Stimulated activated CD8-positive, alpha-beta memory T cell treated with anti-CD3 and anti-CD28 coated beads, Interleukin-15, amount 100 ng/mL, for 4 hours (primary cell): ENCODE data around the gene MAP4K4.

Source experiments
- DNase-seq, 2 donors: peaks; one replicate each; pipeline ENCODE4 v3.0.0-alpha.2; 2020; ENCODE audit warnings: low read depth in 2 of 2

Gene MAP4K4

DNA sequence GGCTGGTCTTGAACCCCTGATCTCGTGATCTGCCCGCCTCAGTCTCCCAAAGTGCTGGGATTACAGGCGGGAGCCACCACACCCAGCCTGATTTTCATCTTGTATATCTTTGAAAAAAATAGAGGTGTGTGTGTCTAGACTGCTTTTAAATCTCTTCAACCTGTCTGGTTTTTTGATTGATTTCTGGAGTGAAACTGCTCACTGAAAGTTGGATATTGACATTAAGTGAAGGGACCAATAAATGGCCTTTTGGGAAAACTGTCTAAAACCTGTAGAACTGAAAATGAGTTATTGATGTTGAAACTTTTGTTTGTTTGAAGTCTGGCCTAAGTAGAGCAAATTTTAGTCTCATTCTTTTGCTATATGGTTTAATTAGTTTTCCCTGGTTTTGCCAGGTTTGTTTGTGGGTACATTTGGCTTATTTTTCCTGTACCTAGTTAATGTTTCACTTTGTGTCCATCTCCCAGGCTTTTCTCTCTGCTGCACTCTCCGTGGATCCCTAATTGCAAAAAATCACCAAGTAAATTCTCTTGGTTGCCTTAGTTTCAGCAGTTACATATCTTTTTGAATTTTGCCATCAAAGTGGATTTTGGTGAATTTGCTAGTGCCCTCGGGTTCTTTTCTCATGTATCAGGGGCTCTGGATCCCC lies 144.3 kb downstream of the MAP4K4 start:
- no peak for DNase-seq

DNA sequence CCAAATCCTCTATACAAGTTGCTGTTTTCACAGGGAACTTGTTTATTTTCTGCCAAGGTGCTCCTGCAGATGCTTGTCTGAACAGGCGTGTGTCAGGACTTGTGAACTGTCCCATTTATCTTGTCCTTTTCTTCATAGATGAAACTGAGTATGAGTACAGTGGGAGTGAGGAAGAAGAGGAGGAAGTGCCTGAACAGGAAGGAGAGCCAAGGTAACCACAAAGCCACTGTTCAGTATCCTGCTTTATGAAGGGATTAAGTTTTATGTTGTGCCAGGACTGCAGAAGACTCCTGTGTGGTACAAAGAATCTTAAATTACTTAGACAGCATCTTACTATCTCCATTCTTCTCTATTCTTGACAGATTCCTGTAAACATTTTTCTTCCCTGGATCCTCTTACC lies 145.0 kb downstream of the MAP4K4 start:
- DNase-seq: no peak

DNA sequence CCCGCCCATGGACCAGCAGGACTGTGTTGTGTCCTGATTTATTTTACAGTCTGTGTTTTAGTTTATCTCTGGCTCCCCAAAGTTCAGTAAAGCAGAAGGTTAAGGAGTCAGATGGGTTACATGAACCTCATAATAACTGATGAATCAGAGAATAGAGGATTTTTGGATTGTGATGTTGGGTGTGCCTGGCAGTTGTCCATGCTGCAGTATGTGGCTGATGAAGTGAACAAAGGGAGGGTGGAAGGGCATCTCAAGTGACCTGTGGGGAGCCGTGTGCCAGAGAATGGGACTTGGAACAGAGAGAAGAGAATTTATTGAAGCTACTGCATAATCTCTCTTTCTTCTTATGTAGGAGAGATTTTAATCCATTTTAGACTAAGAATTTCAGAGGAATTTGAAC lies 145.5 kb downstream of the MAP4K4 start:
- DNase-seq: no peak

DNA sequence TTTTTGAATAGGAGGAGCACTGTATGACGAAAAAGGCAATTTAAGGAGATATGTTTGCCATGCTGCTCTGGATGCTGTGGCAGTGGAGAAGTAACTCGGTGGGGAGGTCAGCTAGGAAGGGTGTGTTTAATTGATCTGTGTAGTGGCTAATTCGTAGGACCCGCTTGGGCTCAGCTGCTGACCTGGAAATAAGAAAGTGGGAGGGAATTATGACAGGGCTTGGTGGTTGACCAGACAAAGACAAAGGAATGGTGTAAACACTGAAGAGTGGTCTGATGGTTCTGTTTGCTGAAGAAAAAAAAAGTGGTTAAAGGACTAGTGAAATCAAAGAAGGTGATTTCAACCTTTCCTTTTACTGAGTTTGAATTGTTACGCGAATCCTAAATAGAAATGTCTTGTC lies 146.0 kb downstream of the MAP4K4 start:
- DNase-seq: no peak

DNA sequence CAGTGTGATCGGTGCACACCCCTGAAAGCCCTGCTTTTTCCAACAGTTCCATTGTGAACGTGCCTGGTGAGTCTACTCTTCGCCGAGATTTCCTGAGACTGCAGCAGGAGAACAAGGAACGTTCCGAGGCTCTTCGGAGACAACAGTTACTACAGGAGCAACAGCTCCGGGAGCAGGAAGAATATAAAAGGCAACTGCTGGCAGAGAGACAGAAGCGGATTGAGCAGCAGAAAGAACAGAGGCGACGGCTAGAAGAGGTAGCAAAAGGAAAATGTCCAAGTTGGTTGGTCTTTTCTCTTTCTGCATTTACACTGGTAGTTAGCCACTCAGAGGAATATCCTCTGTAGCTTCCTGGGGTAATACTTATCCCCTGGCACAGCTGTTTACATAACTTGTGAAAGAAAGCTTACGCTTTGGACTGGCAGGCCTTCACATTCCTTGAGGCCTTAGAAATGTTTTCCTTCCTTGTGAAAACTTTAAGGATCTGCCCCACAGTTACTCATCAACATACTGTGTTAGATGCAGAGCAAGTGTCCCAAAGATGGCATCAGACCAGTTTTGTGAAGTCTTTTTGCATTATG lies 146.6 kb downstream of the MAP4K4 start:
- no peak for DNase-seq

DNA sequence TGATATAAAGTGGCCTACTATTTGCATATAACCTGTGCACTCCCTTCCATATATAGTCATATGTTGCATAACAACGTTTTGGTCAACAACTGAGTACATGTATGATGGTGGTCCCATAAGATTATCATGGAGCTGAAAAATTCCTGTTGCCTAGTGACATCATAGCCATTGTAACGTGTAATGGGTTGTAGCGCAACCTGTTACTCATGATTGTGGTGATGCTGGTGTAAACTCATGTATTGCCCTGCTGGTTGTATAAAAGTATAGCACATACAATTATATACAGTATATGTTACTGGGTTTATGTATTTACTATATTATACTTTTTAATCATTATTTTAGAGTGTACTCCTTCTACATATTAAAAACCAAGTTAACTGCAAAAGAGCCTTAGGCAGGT lies 149.5 kb downstream of the MAP4K4 start:
- DNase-seq: no peak

DNA sequence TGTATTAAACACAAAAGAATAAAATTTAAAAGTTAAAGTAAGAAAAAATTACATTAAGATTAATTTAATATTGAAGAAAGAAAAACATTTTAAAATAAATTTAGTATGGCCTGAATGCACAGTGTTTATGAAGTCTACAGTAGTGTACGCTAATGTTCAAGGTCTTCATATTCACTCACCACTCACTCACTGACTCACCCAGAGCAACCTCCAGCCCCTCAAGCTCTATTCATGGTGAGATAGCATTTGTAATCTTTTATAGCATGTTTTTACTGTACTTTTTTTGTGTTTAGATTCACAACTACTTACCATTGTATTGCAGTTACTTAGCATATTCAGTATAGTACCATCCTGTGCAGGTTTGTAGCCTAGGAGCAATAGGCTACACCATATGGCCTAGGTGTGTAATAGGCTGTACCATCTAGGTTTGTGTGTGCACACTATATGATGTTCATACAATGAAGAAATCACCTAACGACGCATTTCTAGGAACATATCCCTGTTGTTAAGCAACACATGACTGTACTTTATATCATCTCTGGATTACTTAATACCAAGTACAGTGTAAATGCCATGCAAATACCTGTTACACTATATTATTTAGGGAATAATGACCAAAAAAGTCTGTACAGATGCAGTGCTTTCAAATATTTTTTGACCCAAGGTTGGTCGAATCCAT lies 150.3 kb downstream of the MAP4K4 start:
- DNase-seq: no peak

DNA sequence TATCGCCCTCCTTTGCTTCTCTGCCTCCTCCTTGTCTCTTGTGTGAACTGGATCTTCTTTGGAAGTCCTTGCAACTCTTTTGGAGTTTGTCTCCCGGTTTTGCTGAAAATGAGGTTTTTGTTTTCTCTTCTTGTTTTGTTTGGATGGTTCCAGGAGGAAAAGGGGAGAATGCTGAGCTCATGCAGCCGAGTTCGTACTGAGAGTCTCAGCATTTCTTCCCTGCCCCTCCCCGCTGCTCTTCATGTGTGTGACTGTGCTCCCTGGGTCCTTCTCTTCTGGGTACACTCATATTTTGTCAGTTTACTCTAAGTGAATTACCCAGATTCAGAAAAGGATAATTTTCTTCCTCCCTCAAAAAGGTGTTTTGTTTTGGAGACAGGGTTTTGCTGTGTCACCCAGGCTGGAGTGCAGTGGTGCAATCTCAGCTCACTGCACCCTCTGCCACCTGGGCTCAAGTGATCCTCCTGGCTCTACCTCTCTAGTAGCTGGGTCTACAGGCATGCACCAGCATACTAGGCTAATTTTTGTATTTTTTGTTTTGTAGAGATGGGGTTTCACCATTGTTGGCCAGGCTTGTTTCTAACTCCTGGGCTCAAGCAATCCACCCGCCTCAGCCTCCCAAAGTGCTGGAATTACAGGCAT lies 151.4 kb downstream of the MAP4K4 start:
- DNase-seq: no peak

DNA sequence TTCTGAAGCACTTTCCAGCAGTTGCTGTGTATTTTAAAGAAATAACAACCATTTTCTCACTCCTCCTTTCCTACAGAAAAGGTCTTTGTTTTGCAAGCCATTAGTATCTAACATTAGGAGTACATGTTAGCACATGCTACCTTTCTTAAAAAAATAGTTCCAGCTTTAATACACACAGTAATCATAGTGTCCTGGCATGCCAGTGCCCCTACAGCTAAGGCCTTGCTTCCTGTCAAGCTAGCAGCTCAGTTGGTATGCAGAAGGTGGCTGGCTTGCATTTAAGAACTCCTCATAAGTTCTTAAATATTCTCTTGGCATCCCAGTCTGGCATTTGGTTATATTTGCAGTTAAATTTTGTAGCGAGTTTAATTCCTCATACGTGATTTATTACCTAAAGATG lies 152.9 kb downstream of the MAP4K4 start:
- no peak for DNase-seq

DNA sequence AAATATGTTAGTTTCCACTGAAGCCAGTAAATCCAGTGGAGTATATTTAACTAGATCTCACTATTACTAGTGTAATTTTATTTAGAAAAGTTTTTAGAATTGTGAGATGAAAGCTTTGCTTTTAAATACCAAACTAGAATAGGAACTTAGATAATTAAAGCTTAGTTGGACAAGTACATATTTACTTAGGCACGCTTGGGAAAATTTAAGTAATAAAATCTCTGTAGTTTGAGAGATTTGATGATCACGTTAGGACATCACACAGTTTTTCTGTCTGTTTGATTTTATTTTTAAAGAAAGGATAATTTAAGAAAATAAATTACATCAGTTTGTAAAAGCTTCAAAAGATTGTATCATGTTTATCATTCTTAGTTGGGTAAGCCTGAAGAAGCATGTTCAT lies 153.5 kb downstream of the MAP4K4 start:
- DNase-seq: no peak

DNA sequence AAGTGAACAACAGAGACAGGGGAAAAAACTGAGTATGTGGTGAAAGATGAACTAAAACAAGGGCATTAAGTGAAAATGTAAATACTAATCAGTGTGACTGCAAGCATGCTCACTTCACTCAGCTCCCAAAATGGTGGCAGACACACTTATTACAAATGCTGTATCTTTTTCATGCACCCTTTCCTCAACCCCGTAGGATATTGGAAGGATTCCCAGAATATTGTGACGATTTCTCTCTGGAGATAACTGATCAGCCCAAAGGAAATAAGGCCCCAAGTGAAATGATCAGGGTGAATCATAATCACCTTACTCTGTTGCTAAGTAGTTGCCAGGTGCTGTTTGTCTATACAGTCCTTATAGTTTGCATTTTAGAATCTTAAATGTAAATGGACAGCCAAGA lies 155.3 kb downstream of the MAP4K4 start:
- no peak for DNase-seq

DNA sequence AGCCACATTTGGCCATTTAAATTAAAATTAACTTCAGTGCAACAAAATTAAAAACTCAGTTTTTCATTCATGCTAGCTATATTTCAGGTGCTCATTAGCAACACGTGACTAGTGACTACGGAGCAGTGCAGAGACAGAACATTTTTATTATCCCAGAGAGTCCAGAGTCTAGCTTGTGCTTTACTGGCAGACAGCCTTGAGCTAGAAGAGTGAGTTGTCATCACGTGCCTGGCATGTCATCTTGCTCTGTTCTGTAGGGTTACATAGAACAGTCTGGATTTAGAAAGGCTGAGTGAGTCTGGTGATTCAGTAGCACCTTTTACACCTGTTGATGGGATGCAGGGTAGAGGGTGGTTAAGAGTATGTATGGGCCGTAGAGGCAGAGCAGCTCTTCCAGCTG lies 157.4 kb downstream of the MAP4K4 start:
- DNase-seq: no peak

DNA sequence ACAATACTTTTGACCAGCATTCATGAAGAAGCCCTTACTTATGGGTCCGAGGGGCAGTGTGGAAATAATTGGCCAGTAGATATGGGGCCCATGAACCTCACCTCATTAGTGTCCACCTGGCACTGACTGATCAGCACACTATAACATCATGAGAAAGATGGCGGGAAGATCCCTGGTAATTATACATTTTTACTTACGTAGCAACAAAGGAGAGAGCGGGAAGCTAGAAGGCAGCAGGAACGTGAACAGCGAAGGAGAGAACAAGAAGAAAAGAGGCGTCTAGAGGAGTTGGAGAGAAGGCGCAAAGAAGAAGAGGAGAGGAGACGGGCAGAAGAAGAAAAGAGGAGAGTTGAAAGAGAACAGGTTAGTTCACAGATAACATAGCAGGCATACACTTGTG lies 158.3 kb downstream of the MAP4K4 start:
- no peak for DNase-seq

DNA sequence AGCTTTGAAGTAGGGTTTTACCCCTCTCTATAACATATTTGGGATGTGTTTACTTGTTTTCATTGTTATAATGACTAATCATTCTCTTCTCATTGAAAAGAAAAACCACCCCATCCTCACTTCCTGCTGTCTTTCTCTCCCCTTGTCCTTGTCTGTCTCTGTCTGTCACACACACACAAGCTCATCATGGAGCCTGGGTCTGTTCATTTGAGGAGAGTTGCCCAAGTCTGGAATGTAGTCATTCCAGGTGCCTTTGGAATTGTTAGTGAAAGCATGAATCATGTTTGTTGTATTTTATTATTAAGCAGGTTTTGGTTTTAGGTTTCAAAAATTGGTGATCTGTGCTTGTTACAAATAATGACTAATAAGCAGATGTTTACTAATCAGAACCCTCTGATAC lies 160.7 kb downstream of the MAP4K4 start:
- DNase-seq: no peak

DNA sequence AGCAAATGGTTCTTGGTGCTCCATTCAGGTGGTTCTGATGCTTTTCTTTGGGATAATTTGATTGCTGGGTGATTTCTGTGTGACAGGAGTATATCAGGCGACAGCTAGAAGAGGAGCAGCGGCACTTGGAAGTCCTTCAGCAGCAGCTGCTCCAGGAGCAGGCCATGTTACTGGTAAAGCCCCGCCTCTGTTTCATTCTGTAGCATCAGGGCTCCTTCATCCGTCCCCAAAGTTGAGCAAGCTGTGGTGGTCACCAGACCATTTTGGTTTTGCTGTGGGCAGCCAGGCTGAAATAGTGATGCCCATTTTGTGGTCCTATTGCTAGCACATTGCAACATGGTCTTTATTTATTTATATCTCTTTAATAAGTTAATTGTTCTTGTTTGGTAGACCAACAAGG lies 161.4 kb downstream of the MAP4K4 start:
- DNase-seq: no peak

DNA sequence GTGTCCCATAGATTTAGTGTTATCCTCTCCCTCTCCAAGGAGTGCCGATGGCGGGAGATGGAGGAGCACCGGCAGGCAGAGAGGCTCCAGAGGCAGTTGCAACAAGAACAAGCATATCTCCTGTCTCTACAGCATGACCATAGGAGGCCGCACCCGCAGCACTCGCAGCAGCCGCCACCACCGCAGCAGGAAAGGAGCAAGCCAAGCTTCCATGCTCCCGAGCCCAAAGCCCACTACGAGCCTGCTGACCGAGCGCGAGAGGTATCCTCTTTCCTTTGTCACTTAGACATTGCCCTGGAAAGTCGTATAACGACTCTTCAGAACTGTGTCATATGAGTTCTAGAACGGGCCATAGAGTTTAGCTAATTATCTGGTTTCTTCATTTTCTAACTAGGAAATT lies 162.1 kb downstream of the MAP4K4 start:
- DNase-seq: no peak

DNA sequence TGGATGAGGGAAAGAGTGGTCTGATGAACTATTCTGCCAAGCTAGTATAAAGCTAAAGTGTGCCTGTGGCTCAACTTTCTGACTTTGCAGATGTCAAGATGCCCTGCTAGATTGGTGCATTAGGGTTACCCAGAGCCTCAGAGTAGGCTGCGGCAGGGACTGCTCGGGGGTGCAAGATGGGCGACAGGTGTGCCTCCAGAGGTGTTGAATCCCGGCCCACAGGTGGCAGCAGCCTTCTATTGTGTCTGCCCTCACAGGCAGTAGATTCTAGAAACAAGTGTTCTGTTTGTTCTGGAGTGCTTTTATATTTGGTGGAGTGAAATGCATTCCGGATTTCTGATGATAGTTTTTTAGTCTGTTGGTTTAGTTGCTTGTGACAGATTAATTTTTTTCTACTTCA lies 162.7 kb downstream of the MAP4K4 start:
- DNase-seq: no peak

DNA sequence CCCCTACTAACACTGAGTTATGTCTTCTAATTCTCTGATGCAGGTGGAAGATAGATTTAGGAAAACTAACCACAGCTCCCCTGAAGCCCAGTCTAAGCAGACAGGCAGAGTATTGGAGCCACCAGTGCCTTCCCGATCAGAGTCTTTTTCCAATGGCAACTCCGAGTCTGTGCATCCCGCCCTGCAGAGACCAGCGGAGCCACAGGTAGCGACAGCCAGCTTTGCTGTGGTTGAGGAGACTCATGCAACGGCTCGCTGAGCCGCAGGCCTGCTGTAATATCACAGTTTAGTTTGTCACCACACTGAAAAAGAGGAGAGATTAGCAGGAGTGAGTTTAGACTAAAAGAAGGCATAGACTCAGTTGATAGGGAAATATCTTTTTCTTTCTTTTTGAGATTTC lies 163.3 kb downstream of the MAP4K4 start:
- DNase-seq: no peak

DNA sequence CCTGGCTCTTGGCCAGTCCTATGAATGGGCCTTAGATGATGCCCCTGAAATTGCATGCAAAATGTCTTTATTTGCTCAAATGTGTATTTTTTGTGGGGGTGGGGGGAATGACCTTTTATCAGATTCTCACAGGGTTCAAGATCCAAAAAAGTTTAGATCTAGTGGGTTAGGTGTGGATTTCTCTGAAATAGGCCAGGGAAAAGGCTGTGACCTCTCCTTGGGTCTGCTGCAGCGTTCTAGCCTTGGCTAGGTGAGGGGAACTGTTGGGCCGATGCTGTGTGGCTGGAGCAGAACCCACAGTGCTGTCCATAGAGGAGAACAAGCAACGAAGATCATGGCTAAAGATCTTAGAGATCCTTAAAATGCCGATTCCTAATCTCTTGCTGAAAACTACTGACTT lies 163.9 kb downstream of the MAP4K4 start:
- DNase-seq: no peak

DNA sequence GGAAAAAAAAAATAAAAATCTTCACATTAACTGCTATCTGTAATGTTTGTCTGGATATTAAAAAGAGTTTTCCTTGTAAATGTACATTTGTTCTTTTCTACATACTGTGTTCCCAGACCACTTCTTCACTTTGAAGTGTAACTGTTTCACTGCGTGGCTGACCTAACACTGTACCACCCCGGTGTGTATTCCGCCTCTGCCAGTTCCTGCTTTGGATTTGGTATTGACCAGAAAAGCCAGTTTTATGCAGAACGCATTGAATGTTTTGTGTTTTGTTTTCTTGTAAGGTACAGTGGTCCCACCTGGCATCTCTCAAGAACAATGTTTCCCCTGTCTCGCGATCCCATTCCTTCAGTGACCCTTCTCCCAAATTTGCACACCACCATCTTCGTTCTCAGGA lies 166.0 kb downstream of the MAP4K4 start:
- no peak for DNase-seq

DNA sequence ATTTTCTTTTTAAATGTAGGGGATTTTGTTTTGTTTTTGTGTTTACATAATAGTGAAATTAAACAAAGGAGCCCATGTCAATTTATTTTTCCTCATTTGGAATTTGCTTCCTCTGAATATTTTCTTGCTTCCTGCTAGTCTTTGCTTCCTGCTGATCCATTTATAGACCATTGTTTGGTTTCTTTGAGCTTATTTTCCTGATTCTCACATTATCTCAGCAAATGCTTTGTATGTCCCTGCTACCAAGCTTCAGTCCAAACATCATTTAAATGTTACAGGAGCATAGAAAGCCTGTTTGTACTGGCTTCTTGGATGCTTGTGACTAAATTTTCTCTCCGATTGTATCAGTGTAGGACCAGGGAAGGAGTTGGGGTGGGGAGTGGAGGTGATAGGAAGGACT lies 166.9 kb downstream of the MAP4K4 start:
- no peak for DNase-seq

DNA sequence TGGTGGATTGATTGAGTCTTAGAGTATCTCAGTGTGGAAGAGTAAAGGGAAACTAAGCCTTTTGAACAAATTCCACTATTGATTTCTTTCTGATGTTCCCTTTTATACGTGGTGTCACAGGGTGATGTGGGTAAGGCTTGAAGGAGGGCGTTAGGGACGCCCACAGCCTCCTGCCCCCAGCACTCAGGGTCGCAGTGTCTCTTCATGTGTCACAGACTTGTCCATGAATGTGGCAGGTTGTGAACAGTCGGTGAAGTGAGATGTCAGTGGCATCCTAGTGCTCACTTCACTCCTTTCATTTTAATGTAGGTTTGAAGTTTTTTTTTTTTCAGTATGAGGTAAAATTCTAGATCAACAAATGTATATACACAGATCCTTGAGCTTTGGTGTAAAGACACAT lies 171.0 kb downstream of the MAP4K4 start:
- no peak for DNase-seq

DNA sequence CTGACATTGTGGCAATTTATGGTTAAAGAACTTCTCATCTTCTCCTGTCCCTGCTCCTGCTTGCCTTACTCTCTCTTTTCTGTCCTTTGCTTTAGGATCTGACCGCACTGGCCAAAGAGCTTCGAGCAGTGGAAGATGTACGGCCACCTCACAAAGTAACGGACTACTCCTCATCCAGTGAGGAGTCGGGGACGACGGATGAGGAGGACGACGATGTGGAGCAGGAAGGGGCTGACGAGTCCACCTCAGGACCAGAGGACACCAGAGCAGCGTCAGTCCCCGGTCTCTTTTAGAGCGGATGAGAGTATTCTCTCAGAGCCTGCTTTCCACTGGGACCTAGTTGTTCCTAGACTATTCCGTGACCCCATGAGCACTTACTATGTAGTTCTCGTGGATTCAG lies 172.0 kb downstream of the MAP4K4 start:
- no peak for DNase-seq
